Muscle of arm (tissue), 12 donors: ENCODE measurements around the gene GYS2. TPM values are rescaled to one million over a fixed set of nuclear protein-coding genes. Genes with fewer than 3 reads are reported as not detected.
"Not testable (repeated sequence)": the region's sequence is repeated elsewhere in the genome, so short reads cannot be mapped to it uniquely, and the experiment has no call there.

ENCODE experiments used
- DNase-seq: peaks from one replicate; pipeline ENCODE4 v3.0.0-alpha.2; 2013
- polyA plus RNA-seq, 12 donors: library from polyadenylated mRNA; unstranded; fragments of 120-200 nt; gene quantifications; one replicate each; pipeline ENCODE4 v1.2.1, GENCODE V29; 2013; ENCODE audit not compliant: insufficient read length in 12 of 12

GYS2 gene
- polyA plus RNA-seq, 12 donors: 0.26 to 0.58 (median 0.48) TPM; not detected in 6

- no peak for DNase-seq
Observed at GRCh38 chr12:21602774-21603173, 1.9 kb downstream of the GYS2 start.

GRCh38 chr12:21600196-21600595, 4.5 kb downstream of the GYS2 start:
- DNase-seq: no peak

GRCh38 chr12:21599143-21599999, 5.3 kb downstream of the GYS2 start:
- DNase-seq: no peak

GRCh38 chr12:21598651-21599050, 6.0 kb downstream of the GYS2 start:
- no peak for DNase-seq

- not testable (repeated sequence) for DNase-seq
Observed at GRCh38 chr12:21595356-21595755, 9.3 kb downstream of the GYS2 start.

- no peak for DNase-seq
Observed at GRCh38 chr12:21585485-21585884, 19.2 kb downstream of the GYS2 start.

GRCh38 chr12:21584403-21585182, 20.1 kb downstream of the GYS2 start:
- DNase-seq: not testable (repeated sequence)

- DNase-seq: no peak
Observed at GRCh38 chr12:21583587-21583986, 21.1 kb downstream of the GYS2 start.

GRCh38 chr12:21580748-21581516, 23.7 kb downstream of the GYS2 start:
- no peak for DNase-seq

GRCh38 chr12:21577516-21577915, 27.1 kb downstream of the GYS2 start:
- no peak for DNase-seq

- DNase-seq: no peak
Observed at GRCh38 chr12:21576431-21576830, 28.2 kb downstream of the GYS2 start.

- DNase-seq: no peak
Observed at GRCh38 chr12:21573733-21574358, 30.8 kb downstream of the GYS2 start.

GRCh38 chr12:21571046-21571445, 33.6 kb downstream of the GYS2 start:
- no peak for DNase-seq

- DNase-seq: no peak
Observed at GRCh38 chr12:21568115-21568514, 36.5 kb downstream of the GYS2 start.

- DNase-seq: peak; percentile 15
Observed at GRCh38 chr12:21566907-21567394, 37.7 kb downstream of the GYS2 start.

- no peak for DNase-seq
Observed at GRCh38 chr12:21566223-21566906, 38.3 kb downstream of the GYS2 start.

- no peak for DNase-seq
Observed at GRCh38 chr12:21562859-21563258, 41.8 kb downstream of the GYS2 start.

- DNase-seq: no peak
Observed at GRCh38 chr12:21561158-21561557, 43.5 kb downstream of the GYS2 start.

GRCh38 chr12:21559855-21560569, 44.6 kb downstream of the GYS2 start:
- DNase-seq: no peak

GRCh38 chr12:21558100-21558679, 46.5 kb downstream of the GYS2 start:
- DNase-seq: no peak
